NCI-H1436 (cell line): Measurements from ENCODE around the gene TMEM131L.
"Not testable (repeated sequence)": the region's sequence is repeated elsewhere in the genome, so short reads cannot be mapped to it uniquely, and the experiment has no call there.

Experiments
- DNase-seq: peaks from one replicate; lab custom pipeline; 2025; lab: John Stamatoyannopoulos, UW

The TMEM131L gene

GRCh38 chr4:153651587-153651986 is 185.4 kb downstream of the TMEM131L start:
- DNase-seq, result no peak

- DNase-seq, result no peak
Observed at GRCh38 chr4:153652051-153652784, 186.1 kb downstream of the TMEM131L start.

- DNase-seq, result no peak
Observed at GRCh38 chr4:153655002-153655541, 188.9 kb downstream of the TMEM131L start.

GRCh38 chr4:153655928-153656327 is 189.8 kb downstream of the TMEM131L start:
- no peak for DNase-seq

- no peak for DNase-seq
Observed at GRCh38 chr4:153661215-153661822, 195.2 kb downstream of the TMEM131L start.

- DNase-seq, result no peak
Observed at GRCh38 chr4:153661908-153662307, 195.7 kb downstream of the TMEM131L start.

GRCh38 chr4:153663667-153664066 is 197.5 kb downstream of the TMEM131L start:
- no peak for DNase-seq

- not testable (repeated sequence) for DNase-seq
Observed at GRCh38 chr4:153666505-153666904, 200.3 kb downstream of the TMEM131L start.

GRCh38 chr4:153668647-153669046 is 202.5 kb downstream of the TMEM131L start:
- no peak for DNase-seq

GRCh38 chr4:153669838-153670237 is 203.7 kb downstream of the TMEM131L start:
- no peak for DNase-seq

- DNase-seq, result no peak
Observed at GRCh38 chr4:153676486-153676885, 210.3 kb downstream of the TMEM131L start.

- DNase-seq, result no peak
Observed at GRCh38 chr4:153676984-153677383, 210.8 kb downstream of the TMEM131L start.

- DNase-seq, result no peak
Observed at GRCh38 chr4:153679486-153679885, 213.3 kb downstream of the TMEM131L start.

GRCh38 chr4:153683763-153684181 is 217.6 kb downstream of the TMEM131L start:
- DNase-seq, result no peak

GRCh38 chr4:153684182-153684970 is 218.2 kb downstream of the TMEM131L start, which contains the start of gene TLR2:
Gene TLR2, plus strand, starts transcription at chr4:153684280. Its CDS starts 18,628 bp downstream, at chr4:153702908.
- no peak for DNase-seq

- DNase-seq, result no peak
Observed at GRCh38 chr4:153684971-153685371, 218.8 kb downstream of the TMEM131L start.
